WERI-Rb-1 (cell line): Measurements from ENCODE around the gene SH3PXD2A.

Source experiments
- DNase-seq: peaks from one replicate; pipeline ENCODE4 v3.0.0-alpha.2; 2020
- H3K27ac ChIP-seq: fragments of 250-450 bp; sonication (Bioruptor Pico); 2 replicates; pipeline ENCODE4 v1.5.1; 2020; ENCODE audit warnings: mild to moderate bottlenecking, moderate library complexity
- H3K27me3 ChIP-seq: fragments of 250-450 bp; sonication (Bioruptor Pico); 2 replicates; pipeline ENCODE4 v1.5.1; 2021; ENCODE audit warnings: mild to moderate bottlenecking, low read depth, moderate library complexity; ENCODE audit not compliant: insufficient read depth, severe bottlenecking
- H3K36me3 ChIP-seq: fragments of 250-450 bp; sonication (Bioruptor Pico); 2 replicates; pipeline ENCODE4 v1.5.1; 2020; ENCODE audit warnings: mild to moderate bottlenecking, moderate library complexity
- H3K4me3 ChIP-seq: 2 replicates; pipeline ENCODE4 v1.5.1; 2011; ENCODE audit warnings: low read depth, mild to moderate bottlenecking, control low read depth, low read length
- H3K9me3 ChIP-seq: fragments of 250-450 bp; sonication (Bioruptor Pico); 2 replicates; pipeline ENCODE4 v1.5.1; 2021; ENCODE audit warnings: mild to moderate bottlenecking, moderate library complexity; ENCODE audit not compliant: severe bottlenecking
- TF ChIP-seq, protein P1 (sequence below): IDR thresholded peaks from 2 replicates; pipeline ENCODE4 v1.5.1; 2011; ENCODE audit warnings: low read depth, mild to moderate bottlenecking, control low read depth, inconsistent platforms, low read length

Gene SH3PXD2A

DNA sequence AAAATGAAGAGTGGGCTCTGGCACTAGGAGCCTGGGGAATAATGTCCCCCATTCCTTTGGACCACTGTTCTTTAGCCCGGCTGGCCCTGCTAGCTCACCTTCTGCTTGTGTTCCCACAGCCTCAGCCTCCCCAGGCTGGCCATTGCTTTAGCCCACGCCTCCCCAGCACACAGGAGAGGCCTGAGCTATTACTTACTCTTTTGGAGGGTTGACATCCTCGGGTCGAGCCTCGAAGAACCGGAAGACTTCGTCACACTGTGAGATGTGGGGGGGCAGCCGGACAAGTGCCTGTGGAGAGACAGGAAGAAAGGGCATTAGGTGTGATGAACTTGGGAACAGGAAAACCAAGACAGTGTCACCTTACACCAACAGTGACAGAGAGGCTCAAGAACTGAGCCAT, 131.3 kb downstream of the SH3PXD2A start:
- TF ChIP-seq, protein P1, sequence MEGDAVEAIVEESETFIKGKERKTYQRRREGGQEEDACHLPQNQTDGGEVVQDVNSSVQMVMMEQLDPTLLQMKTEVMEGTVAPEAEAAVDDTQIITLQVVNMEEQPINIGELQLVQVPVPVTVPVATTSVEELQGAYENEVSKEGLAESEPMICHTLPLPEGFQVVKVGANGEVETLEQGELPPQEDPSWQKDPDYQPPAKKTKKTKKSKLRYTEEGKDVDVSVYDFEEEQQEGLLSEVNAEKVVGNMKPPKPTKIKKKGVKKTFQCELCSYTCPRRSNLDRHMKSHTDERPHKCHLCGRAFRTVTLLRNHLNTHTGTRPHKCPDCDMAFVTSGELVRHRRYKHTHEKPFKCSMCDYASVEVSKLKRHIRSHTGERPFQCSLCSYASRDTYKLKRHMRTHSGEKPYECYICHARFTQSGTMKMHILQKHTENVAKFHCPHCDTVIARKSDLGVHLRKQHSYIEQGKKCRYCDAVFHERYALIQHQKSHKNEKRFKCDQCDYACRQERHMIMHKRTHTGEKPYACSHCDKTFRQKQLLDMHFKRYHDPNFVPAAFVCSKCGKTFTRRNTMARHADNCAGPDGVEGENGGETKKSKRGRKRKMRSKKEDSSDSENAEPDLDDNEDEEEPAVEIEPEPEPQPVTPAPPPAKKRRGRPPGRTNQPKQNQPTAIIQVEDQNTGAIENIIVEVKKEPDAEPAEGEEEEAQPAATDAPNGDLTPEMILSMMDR: no peak
- Histone ChIP-seq H3K9me3 (no peaks in the 10 kb centered on the region), H3K36me3 (peaks cover 6% of the 10 kb centered on the region), H3K27me3 (no peaks in the 10 kb centered on the region), H3K4me3 (no peak overlapping the region), H3K27ac (no peak overlapping the region)
- no peak for DNase-seq

DNA sequence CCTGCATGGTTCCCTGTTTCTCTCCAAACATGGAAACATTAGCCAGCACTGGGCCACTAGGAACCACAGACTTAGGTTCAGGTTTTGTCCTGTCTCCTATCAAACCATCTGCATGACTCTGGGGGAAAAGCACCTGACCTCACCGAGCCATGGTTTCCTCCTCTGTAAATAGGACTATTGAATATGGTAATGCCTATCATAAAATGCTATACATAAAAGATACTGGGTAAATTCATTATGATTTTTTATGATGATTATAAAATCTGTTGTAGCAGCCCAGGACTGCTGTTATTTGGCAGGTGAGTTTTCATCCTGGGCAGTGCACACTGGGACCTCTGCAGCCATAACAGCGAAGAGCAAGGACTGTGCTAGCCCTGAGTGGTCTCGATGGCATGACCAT, 131.8 kb downstream of the SH3PXD2A start:
- H3K9me3 ChIP-seq: no peaks in the 10 kb centered on the region
- no peaks in the 10 kb centered on the region for H3K27me3 ChIP-seq
- H3K4me3 ChIP-seq: no peak overlapping the region
- H3K27ac ChIP-seq: no peak overlapping the region
- peaks cover 6% of the 10 kb centered on the region for H3K36me3 ChIP-seq
- TF ChIP-seq, protein P1: no peak
- no peak for DNase-seq

DNA sequence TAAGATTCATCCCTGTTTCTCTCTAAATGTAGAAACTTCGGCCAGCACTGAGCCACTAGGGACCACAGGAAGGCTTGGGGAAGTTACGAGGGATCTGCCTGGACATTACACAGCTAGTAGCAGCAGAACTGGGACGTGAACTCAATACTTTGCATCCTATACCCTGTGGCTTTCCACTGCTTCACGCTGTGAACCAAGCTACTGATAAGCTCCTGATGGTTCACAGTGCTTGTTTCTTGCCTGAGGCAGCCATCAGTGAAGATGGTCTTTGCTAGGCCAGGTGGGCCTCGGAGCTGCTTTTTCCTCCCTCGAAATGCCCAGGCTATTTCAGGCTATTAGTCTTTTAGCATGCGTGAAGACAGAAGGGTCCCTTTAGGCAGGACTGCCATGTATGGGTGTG, 132.7 kb downstream of the SH3PXD2A start:
- Histone ChIP-seq H3K9me3 (no peaks in the 10 kb centered on the region), H3K4me3 (no peak overlapping the region), H3K27me3 (no peaks in the 10 kb centered on the region), H3K27ac (no peak overlapping the region), H3K36me3 (peaks cover 6% of the 10 kb centered on the region)
- TF ChIP-seq, protein P1: no peak
- no peak for DNase-seq

DNA sequence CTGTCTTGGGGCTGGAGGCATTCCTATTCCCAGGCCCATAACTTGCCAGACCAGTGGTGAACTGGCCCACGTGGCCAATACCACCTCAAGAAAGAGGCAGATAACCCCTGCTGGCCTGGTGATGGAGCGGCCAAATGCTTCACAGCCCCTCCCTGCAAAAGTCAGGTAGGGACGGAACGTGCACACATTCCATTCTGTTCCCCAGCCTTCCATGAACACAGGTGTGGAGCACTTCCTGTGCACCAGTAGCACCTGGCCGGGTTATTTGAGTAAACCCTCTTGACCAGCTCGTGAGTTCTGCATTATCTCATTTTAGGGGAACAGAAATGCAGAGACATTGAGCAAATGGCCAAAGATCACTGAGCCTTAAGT, 134.4 kb downstream of the SH3PXD2A start:
- Histone ChIP-seq H3K27ac (no peak overlapping the region), H3K4me3 (no peak overlapping the region), H3K27me3 (no peaks in the 10 kb centered on the region), H3K9me3 (no peaks in the 10 kb centered on the region), H3K36me3 (peaks cover 6% of the 10 kb centered on the region)
- DNase-seq: no peak
- TF ChIP-seq, protein P1: no peak

DNA sequence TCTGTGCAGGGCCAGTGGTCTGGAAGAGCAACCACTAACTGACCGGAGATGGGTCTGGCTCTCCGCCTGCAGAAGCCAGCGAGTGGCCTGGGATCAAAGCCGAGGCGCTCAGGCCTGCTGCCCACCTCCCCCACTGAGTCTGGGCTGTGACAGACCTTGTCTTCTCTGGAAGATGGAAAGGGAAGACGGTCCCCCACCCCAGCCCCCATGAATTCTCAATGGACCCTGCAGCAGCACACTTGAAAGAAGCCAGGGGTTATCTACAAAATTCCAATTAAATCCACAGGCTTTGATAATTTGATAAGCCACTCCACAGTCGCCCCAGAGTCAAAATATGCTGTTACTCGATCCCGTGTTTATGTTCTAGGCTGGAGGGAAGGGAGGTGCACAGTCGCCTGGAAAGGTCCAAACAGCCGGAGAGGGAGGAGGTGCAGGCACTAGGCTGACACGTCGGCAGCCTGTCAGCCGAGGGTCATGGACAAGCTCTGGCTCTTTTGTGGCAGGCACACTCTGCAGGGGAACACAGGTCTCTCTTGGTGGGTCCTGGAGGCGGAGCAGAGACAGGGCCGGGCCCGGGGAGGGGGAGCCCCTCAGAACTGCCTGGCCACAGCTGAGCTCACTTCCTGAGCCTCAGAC, 134.9 kb downstream of the SH3PXD2A start:
- H3K9me3 ChIP-seq: no peaks in the 10 kb centered on the region
- no peak overlapping the region for H3K27ac ChIP-seq
- H3K27me3 ChIP-seq: no peaks in the 10 kb centered on the region
- TF ChIP-seq, protein P1: no peak
- H3K36me3 ChIP-seq: peaks cover 6% of the 10 kb centered on the region
- no peak for DNase-seq
- no peak overlapping the region for H3K4me3 ChIP-seq

DNA sequence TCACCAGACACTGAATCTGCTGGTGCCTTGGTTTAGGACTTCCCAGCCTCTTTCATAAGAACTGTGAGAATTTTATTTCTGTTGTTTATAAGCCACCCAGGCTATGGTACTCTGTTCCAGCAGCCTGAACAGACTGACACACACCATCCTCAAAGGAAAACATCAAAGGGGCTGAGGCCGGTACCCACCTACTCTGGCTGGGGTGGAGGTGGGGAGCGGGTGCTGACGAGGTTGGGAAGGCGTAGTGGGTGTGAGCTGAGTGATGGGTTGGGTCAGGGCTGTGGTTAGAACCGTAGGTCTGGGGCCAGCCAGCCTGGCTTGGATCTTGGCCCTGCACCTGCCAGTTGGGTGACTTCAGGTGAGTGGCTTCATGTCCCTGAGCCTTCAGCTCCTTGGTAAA, 136.3 kb downstream of the SH3PXD2A start:
- no peaks in the 10 kb centered on the region for H3K9me3 ChIP-seq
- H3K27me3 ChIP-seq: no peaks in the 10 kb centered on the region
- peak overlapping the region; percentile 56; the same call in 1 of the 2 replicates for H3K27ac ChIP-seq
- H3K4me3 ChIP-seq: no peak overlapping the region
- peaks cover 6% of the 10 kb centered on the region for H3K36me3 ChIP-seq
- TF ChIP-seq, protein P1: no peak
- DNase-seq: no peak
